Suprapubic skin (tissue), 4 donors: ENCODE measurements around the gene RIMBP2.

Source experiments
- POLR2A ChIP-seq, 2 donors: fragments of 450-650 bp; IDR thresholded peaks; one replicate each; pipeline ENCODE4 v1.6.1; 2017; ENCODE audit warnings: antibody characterized with exemption in 2 of 2, mild to moderate bottlenecking in 2 of 2, moderate library complexity in 2 of 2
- POLR2AphosphoS5 ChIP-seq, 3 donors: sonication (generic); formaldehyde crosslinking; IDR thresholded peaks; one replicate each; pipeline ENCODE4 v1.6.1; 2017; ENCODE audit warnings: antibody characterized with exemption in 3 of 3

DNA sequence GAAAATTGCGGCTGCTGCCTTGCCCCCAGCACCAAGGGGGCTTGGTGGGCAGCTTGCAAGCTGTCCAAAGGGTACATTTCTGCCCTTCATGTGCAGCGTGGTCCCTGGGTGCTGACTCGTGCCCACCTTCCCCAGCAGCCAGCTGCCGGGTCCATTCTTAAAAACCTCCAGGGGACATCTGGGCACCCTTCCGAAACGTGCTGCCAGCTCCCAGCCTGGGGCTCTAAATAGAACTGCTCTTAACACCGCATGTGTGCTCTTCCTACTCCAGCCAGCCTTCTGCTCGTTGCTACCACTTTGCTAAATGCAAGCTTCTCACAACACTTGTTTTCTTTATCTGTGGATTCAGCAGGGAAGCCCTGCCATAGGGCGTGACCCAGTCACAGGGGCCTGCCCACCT, 66.0 kb downstream of the RIMBP2 start:
- TF ChIP-seq POLR2A (IDR thresholded peaks at IDR 0.05) (no peak), POLR2AphosphoS5 (IDR thresholded peaks at IDR 0.05) (no peak)
